Measurements from ENCODE around the gene KIF11.
"Not testable (repeated sequence)": the region's sequence is repeated elsewhere in the genome, so short reads cannot be mapped to it uniquely, and the experiment has no call there.

Gene KIF11

GRCh38 chr10:92591550-92592022 lies 1.3 kb upstream of the KIF11 start:
- peak; percentile 88 for DNase-seq

- DNase-seq, result no peak
These were observed 974 bp downstream of the KIF11 start for GRCh38 chr10:92593619-92594588.

GRCh38 chr10:92595505-92595904 lies 2.6 kb downstream of the KIF11 start:
- no peak for DNase-seq

GRCh38 chr10:92598321-92598720 lies 5.4 kb downstream of the KIF11 start:
- DNase-seq, result no peak

- no peak for DNase-seq
These were observed 11.9 kb downstream of the KIF11 start for GRCh38 chr10:92604841-92605240.

- DNase-seq, result no peak
These were observed 22.6 kb downstream of the KIF11 start for GRCh38 chr10:92615515-92615914.

- no peak for DNase-seq
These were observed 26.4 kb downstream of the KIF11 start for GRCh38 chr10:92619368-92619767.

GRCh38 chr10:92627845-92628480 lies 35.0 kb downstream of the KIF11 start:
- DNase-seq, result no peak

GRCh38 chr10:92629945-92630344 lies 37.0 kb downstream of the KIF11 start:
- DNase-seq, result no peak

GRCh38 chr10:92638037-92638436 lies 45.1 kb downstream of the KIF11 start:
- DNase-seq, result no peak

GRCh38 chr10:92640107-92640506 lies 47.2 kb downstream of the KIF11 start:
- no peak for DNase-seq

GRCh38 chr10:92641492-92641891 lies 48.6 kb downstream of the KIF11 start:
- DNase-seq, result no peak

GRCh38 chr10:92644921-92645320 lies 52.0 kb downstream of the KIF11 start:
- DNase-seq, result no peak

GRCh38 chr10:92650864-92651263 lies 57.9 kb downstream of the KIF11 start:
- not testable (repeated sequence) for DNase-seq

- DNase-seq, result no peak
These were observed 62.5 kb downstream of the KIF11 start for GRCh38 chr10:92655426-92655825.

GRCh38 chr10:92656266-92656961 lies 63.5 kb downstream of the KIF11 start:
- DNase-seq, result no peak

- DNase-seq, result no peak
These were observed 64.1 kb downstream of the KIF11 start for GRCh38 chr10:92657024-92657423.

GRCh38 chr10:92662848-92663247 lies 69.9 kb downstream of the KIF11 start:
- DNase-seq, result no peak

GRCh38 chr10:92664322-92664721 lies 71.4 kb downstream of the KIF11 start:
- no peak for DNase-seq

- DNase-seq, result no peak
These were observed 74.1 kb downstream of the KIF11 start for GRCh38 chr10:92667078-92667477.

- DNase-seq, result no peak
These were observed 84.8 kb downstream of the KIF11 start for GRCh38 chr10:92677708-92678107.

- DNase-seq, result no peak
These were observed 85.3 kb downstream of the KIF11 start for GRCh38 chr10:92678206-92678605.

GRCh38 chr10:92681306-92681834 lies 88.4 kb downstream of the KIF11 start:
- DNase-seq, result no peak

All from stimulated activated CD4-positive, alpha-beta T cell treated with anti-CD3 and anti-CD28 coated beads, Interleukin-4, amount 100 ng/mL, for 1 hour (primary cell).